GM21390 (cell line): ENCODE measurements around the gene POLR3H.

ENCODE experiments used
- ATAC-seq: cut with Tn5 transposase; IDR thresholded peaks from one replicate; pipeline ENCODE4 v1.9.1; 2021; ENCODE audit not compliant: unreplicated experiment

Gene POLR3H

DNA sequence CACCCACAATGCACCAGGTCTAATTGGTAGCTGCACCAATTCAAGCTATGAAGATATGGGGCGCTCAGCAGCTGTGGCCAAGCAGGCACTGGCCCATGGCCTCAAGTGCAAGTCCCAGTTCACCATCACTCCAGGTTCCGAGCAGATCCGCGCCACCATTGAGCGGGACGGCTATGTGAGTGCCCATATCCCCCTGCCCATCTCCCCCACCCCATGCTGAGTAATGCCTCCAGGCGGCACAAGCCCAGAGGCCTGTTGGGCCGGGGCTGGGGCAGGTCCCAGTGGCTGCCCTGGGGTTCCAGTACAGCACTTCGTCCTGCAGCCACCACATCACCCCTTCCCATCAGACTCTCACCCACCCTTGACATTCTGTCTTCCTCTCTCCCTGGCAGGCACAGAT is 21.5 kb downstream of the POLR3H start:
- ATAC-seq = no peak

DNA sequence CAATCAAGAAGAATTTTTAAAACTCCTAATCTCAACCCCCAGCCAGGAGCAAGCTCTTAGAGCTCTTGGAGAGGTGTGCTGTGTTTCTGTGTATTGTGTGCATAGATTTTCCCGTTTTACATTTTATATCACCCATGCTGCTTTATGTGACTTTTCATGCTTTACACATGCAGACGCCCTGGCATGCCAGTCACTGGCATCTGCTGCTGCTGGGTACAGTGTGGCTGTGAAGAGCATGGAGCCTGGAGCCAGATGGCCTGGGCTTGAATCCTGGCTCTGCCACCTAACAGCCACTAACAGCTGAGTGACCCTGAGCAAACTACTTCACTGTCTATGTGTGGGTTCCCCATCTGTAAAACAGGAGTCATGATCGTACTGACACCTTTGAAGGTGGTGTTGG is 23.1 kb downstream of the POLR3H start:
- ATAC-seq = no peak

DNA sequence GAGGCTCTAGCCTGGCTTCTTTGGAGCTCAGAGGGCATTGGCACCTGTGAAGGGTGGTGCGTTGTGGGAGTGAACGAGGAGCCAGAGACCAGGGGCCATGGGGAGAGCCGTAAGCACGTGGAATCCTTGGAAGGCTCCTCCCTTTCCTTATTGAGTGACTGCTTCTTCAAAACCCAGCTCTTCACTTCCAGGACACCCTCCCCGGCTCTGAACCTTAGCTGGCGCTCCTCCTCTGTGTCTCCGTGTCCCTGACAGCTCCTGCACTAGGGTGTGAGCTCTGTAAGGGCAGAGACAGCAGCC is 26.3 kb downstream of the POLR3H start:
- no peak for ATAC-seq

DNA sequence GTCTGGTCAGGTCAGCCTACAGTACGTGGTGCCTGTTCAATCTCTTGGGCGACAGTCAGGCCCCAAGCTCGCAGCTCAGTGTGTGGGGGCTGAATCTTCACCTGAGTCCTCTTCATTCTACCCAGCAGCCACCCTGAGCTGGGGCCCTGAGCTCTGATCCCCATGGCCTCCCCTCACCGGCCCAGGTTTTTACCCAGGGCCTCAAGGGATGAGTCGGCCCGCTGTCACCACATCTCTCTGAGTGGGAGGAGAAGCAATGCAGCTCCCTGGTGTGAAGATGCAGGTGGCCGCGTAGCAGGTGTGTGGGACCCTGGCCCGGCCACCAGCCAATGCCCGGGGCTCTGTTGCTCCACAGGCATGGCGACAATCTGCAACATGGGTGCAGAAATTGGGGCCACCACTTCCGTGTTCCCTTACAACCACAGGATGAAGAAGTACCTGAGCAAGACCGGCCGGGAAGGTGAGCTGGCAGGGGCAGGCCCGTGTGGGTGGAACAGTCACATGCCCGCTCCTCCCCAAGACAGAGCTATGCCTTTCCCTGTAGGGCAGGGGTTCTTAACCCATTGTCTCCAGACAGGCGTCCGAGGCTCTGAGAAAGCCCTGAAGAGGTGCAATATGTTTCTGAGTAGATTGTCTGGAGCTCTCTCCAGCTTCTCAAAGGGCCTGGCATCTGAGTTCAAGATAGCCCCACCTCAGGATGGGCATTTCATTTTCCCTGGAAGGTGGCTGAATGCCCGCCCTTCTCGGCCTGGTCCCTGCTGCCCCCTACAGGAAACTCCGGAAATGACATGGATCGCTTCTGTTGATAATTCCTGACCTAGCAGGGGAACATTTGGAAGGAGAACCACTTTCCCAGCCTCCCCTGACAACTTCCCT is 26.9 kb downstream of the POLR3H start:
- no peak for ATAC-seq

DNA sequence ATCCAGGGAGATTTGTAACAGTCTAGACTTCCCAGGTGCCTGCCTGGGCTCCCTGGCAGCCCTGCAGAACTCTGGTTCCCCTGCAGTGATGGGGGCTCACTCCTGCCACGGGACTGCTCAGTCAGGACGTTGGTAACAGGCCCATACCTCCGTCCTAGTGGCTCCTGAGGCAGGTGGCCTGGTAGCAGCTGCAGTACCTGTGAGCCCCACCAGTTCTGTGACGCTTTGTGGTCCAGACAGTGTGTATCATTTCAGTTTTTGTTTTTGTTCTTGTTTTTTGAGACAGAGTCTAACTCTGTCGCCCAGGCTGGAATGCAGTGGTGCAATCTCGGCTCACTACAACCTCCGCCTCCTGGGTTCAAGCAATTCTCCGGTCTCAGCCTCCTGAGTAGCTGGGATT is 27.8 kb downstream of the POLR3H start:
- ATAC-seq = no peak

DNA sequence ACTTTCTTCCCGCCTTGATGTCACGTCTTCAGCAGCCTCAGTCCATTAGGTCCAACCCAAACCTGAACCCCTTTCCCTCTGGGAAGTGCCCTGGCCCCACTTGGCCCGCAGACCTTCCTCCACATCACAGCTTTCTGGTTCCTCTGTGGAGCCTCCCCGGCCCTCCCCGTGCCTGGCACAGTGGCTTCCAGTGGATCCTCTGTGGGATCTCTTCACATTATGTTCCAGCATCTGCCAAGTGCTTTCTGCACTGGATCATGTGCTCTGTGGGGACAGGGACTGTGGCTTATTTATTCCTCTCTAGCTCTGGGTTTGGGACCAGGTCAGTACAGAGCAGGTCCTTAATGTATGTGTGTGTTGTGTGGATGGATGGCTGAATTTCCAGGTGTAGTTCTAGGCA is 30.9 kb downstream of the POLR3H start:
- ATAC-seq = no peak

DNA sequence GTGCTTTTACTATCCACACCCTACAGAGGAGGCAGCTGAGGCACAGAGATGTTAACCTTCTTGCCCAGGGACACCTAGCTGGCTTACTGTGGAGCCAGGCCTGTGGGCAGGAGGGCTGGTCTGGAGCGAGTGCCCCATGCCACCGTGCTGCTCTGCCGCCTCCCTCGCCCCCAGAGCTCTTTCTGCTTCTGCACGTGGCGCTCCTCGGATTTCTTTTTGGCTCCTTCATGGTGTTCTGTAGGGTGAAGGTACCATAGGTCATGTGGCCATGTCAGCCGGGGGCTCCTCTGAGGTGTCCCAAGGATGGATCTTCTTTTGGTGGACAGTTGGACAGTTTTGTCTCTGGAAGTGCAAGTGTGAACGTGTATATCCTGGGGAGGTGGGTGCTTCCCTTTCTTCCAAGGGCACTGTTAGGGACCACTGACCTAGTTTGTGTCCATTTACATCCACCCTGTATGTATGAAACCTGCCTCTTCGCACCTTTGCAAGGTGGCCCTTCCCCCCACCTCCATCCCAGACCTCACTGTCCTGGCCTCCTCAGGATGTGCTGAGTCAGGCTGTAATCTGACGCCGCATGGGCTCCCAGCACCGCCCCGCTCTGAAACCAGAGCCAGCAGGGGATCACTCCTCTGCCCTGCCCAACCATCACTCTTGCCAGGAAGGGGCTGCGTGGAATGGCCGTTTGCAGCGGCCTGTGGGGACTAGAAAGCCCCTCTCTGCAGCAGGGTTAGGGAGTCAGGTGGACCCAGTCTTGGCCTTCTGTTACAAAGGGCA is 31.7 kb downstream of the POLR3H start:
- no peak for ATAC-seq

DNA sequence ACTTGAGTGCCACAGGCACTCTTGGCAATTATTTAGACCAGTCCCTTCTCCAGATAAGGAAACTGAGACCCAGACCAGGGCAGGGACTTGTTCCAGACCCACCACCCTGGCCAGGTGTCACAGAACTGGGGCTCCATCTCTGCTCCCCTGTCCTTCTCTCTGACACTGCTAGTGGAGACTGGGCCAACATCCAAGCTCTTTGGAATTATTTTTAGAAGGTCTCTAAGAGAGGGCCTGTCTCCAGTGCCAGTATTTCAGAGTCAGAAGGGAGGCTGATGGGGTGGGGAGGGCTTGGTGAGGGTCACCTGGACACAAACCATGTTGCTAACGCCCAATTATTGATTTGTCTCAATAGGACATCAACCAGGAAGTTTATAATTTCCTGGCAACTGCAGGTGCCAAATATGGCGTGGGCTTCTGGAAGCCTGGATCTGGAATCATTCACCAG is 32.7 kb downstream of the POLR3H start:
- ATAC-seq = no peak

DNA sequence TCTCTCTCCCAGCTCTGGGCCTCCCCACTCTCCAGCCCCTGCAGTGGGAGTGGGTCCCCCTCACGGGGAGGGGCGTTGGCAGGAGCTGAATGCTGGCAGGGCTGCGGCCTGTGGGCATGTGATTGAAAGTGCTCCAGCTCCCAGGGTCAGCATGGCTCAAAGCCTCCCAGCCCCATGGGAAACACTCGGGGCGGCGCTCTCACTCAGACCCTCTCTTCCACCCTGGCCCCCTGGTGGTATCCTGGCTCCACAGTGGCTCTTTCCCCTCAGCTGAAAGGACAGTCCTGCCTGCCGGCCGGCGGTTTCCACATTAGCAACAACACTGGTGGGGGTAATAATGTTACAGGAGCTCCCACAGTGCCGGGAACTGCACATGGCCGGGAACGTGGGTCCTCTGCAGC is 35.5 kb downstream of the POLR3H start:
- no peak for ATAC-seq

DNA sequence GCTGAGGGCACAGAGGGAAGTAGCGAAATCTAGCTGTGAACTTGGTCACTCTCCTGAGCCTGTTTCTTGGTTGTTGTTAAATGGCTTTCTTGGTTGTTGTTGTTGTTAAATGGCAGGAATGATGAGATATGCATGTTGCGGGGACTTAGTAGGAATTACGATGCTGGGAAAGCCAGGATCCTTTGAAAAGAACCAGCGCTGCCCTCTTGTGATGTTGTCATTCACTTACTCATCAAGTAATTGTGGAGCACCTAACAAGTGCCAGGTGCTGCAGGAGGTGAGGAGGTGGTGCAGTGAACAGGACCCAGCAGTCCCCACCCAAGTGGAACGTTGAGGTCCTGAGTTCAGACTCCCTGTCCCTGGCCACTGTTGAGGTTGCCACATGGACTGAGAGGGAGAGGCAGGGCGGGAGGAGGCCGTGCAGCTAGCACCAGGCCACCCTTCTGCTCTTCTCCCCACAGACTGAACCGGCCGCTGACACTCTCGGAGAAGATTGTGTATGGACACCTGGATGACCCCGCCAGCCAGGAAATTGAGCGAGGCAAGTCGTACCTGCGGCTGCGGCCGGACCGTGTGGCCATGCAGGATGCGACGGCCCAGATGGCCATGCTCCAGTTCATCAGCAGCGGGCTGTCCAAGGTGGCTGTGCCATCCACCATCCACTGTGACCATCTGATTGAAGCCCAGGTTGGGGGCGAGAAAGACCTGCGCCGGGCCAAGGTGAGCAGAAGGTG is 36.8 kb downstream of the POLR3H start:
- no peak for ATAC-seq

DNA sequence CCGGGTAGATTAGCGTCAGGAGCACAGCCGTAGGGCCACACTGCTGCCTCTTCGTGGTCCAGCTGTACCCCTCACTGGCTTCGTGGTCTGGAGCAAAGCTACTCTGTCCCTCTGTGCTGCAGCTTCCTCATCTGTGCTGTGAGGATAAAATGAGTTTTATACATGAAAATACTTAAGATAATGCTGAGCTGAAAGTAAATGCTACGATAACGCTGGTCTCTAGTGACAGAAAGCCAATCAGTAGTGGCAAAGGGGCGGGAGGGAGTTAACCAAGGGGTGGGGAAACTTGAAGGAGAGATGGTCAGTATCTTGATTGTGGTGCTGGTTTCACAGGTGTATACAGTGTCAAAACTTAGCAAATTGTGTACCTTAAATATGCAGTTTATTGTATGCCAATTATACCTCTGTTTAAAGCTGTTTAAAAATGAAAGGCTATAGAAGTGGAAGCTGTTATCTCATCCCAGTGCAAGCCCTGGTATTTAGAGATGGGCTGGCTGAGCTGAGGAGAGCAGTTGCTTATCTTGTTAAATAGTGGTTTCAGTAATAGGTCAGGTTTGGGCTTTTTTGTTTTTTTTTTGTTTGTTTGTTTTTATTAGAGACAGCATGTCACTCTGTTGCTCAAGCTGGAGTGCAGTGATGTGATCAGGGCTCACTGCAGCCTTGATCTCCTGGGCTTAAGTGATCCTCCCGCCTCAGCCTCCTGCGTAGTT is 38.6 kb downstream of the POLR3H start:
- no peak for ATAC-seq

DNA sequence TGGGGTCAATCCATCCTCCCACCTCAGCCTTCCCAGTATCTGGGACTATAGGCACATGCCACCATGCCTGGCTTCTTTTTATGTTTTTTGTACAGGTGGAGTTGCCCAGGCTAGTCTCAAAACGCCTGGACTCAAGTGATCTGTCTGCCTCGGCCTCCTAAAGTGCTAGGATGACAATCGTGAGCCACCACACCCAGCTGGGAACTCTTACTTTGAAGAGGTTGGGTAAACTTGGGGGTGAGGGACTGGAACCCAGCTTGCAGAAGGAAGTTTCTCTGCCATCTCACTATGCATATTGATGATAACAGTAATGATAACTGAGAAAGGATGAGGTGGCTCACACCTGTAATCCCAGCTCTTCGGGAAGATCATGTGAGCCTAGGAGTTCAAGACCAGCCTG is 39.5 kb downstream of the POLR3H start:
- ATAC-seq = no peak

DNA sequence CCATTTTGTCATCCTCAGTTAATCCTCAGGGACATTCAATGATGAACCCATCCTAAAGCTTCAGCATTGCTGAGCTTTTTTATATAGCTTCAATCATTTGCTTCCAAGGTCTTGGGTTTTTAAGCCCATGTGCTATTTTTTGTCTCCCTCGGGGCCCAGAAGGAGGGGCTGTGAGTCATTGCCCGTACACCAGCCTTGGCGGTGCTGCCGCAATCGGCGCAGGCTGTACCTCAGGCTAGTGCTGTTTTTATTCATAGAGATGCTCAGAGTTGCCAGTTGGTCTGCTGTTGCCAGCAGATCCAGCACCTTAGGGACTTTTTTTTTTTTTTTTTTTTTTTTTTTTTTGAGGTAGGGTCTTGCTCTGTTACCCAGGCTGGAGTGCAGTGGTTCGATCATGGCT is 39.9 kb downstream of the POLR3H start:
- ATAC-seq = no peak

DNA sequence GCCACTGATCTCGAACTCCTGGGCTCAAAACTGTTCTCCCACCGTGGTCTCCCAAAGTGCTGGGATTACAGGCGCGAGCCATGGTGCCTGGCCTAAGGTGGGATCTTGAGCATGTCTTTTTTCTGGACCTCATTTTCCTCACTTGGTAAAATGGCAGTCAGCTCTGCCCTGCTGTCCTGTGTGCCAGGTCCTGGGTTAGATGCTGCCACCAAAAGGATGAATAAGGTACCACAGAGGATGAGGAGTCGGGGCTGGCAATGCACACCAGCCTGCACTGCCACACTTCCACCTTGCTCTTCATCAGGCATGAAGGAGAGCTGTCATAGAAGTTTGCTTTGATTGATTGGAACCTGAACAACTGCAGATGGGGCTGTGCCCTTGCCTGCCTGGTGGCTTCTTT is 43.1 kb downstream of the POLR3H start:
- ATAC-seq = no peak

DNA sequence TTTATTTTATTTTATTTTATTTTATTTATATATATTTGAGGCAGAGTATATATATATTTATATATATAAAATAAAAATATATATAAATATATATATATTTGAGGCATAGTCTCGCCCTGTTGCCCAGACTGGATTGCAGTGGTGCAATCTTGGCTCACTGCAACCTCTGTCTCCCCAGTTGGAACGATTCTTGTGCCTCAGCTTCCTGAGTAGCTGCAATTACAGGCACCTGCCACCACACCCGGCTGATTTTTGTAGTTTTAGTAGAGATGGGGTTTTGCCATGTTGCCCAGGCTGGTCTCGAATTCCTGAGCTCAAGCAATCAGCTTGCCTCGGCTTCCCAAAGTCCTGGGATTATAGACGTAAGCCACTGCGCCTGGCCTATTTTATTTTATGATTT is 44.0 kb downstream of the POLR3H start:
- ATAC-seq = no peak

DNA sequence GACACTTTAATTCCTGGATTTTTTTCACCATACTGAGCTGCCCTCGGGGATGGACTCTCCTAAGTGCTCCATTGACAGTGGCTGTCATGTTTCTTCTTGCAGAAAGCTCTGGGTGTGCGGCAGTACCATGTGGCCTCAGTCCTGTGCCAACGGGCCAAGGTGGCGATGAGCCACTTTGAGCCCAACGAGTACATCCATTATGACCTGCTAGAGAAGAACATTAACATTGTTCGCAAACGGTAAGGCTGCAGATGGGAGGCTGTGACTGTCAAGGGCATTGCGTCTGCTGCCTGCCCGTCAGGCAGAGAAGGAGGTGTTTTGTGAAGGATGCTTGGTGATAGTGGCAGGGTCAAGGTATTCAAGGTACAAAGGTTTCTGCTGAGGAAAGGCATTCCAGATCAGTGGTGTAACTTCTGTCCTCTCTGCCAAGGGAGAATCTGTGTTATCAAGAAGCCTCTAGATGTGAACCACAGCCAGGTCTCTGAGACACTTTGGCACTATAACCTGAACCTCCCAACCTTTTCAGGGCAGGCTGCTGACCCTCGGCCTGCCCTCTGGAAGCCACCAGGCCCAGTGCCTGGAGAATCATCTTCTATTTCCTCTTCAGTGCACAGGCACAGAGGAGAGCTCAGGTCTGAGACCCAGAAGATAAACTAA is 44.5 kb downstream of the POLR3H start:
- no peak for ATAC-seq

DNA sequence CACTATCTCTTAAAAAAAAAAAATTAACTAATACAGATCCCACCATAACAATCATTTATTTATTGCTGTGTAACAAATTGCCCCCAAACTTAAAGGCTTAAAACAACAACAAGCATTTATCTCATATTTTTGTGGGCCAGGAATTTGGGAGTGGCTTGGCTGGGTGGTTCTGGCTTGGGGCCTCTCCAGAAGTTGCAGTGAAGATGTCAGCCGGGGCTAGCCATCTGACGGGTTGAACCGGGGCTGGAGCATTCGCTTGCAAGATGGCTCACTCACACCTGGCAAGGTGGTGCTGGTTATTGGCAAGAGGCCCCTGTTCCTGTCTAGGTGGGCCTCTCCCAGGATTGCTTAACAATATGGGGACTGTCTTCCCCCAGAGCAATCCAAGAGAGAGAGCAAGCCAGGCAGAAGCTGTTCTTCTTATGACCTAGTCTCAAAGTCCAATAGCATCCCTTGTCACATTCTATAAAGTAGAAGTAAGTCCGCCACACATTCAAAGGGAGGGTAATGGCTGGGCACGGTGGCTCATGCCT is 45.9 kb downstream of the POLR3H start:
- no peak for ATAC-seq

DNA sequence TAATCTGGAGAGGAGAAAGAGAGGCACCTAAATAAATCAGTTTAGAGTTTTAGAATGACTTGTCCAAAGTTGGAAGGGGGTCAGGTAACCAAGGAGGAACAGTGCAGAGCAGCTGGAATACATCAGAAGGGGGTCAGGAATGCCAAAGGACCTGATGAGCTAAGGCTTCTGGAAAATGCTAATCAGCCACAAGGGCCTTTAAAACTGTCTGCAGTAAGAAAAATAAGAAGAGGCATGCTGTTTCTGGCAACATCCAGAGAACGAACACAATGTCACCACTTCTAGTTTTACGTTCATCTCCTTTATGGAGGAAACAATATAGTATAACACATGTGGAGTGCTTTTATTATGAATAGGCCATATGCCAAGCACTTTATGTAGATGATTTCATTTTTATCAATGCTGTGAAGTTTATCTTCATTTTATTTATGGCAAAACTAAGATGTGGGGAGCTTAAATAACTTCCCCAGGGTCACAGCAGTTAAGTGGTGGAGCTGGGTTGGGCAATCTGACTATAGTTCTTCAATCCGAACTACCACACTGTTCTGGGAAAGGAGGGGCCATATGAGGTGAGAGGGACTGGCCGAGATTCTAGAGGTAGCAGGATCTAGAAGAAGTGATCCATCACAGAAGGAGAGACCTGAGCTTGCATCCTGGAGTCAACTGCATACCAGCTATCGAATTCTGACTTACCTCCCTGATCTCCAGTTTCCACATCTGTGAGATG is 52.7 kb downstream of the POLR3H start:
- no peak for ATAC-seq

DNA sequence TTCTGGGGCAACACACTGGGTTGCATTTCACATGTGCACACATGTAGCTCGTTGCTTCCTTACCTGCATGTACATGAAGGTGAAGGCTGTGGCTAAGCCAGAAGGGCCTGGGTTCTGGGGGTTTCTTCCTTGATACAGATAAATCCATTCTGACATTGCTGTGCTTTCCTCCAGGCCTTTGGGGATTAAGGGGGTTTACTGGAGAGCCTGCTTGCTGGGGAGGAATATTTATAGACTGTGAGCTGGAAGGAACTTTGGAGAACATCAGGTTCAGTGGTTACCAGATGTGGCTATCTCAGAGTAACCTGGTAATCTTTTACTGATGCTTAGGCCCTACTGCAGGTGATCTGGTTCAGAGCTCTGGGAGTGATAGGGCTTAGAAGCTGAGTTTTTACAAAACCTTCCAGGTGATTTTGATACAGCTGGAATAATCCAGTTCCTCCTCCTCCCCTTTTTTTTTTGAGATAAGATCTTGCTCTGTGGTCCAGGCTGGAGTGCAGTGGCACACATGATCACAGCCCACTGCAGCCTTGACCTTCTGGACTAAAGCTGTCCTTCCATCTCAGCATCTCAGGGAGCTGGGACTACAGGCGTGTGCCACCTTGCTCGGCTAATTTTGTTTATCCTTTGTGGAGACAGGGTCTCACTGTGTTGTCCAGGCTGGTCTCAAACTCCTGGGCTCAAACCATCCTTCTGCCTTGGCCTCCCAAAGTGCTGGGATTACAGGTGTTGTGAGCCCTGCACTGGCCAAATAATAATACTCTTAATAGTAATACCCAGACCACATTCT is 55.5 kb downstream of the POLR3H start:
- no peak for ATAC-seq
